ENCODE results near the gene RGMB.

The RGMB gene

GRCh38 chr5:98757978-98758377, 15.5 kb upstream of the RGMB start:
- FAIRE-seq (no peak), DNase-seq (ENCODE audit: insufficient read length, low spot score) (no peak)
- TF ChIP-seq CTCF (IDR thresholded peaks at IDR 0.05; ENCODE audit: insufficient read depth, missing control alignments), result no peak

- no peak for TF ChIP-seq CTCF (IDR thresholded peaks at IDR 0.05; ENCODE audit: insufficient read depth, missing control alignments)
- no peak for DNase-seq (ENCODE audit: insufficient read length, low spot score)
- no peak for FAIRE-seq
Observed at GRCh38 chr5:98763001-98763630, 10.3 kb upstream of the RGMB start.

- no peak for FAIRE-seq
- no peak for DNase-seq (ENCODE audit: insufficient read length, low spot score)
- TF ChIP-seq CTCF (IDR thresholded peaks at IDR 0.05; ENCODE audit: insufficient read depth, missing control alignments), result no peak
Observed at GRCh38 chr5:98765815-98766214, 7.6 kb upstream of the RGMB start.

- no peak for DNase-seq (ENCODE audit: insufficient read length, low spot score)
- TF ChIP-seq CTCF (IDR thresholded peaks at IDR 0.05; ENCODE audit: insufficient read depth, missing control alignments), result no peak
- no peak for FAIRE-seq
Observed at GRCh38 chr5:98767581-98767980, 5.9 kb upstream of the RGMB start.

- DNase-seq (ENCODE audit: insufficient read length, low spot score), result no peak
- TF ChIP-seq CTCF (IDR thresholded peaks at IDR 0.05; ENCODE audit: insufficient read depth, missing control alignments), result peak; percentile 88
- FAIRE-seq, result no peak
Observed at GRCh38 chr5:98768160-98768959, 5.1 kb upstream of the RGMB start.

- DNase-seq (ENCODE audit: insufficient read length, low spot score), result no peak
- no peak for FAIRE-seq
- TF ChIP-seq CTCF (IDR thresholded peaks at IDR 0.05; ENCODE audit: insufficient read depth, missing control alignments), result no peak
Observed at GRCh38 chr5:98768960-98769209, 4.6 kb upstream of the RGMB start.

GRCh38 chr5:98769210-98769958, 4.1 kb upstream of the RGMB start:
- FAIRE-seq, result no peak
- DNase-seq (ENCODE audit: insufficient read length, low spot score), result no peak
- peak; percentile 52 for TF ChIP-seq CTCF (IDR thresholded peaks at IDR 0.05; ENCODE audit: insufficient read depth, missing control alignments)

All from D721Med (cell line).